B cell (primary cell): Measurements from ENCODE around the gene N4BP2. TPM values are rescaled to one million over a fixed set of nuclear protein-coding genes. Genes with fewer than 3 reads are reported as not detected.

ENCODE experiments used
- ATAC-seq: fragments of 200-7000 bp; cut with Tn5 transposase; one replicate; pipeline ENCODE4 v1.10.0; 2021; ENCODE audit warnings: low read depth, mild to moderate bottlenecking, moderate number of reproducible peaks, moderate library complexity
- CTCF ChIA-PET: fragments of 350-600 bp; sonication (Branson Sonifier 250); formaldehyde crosslinking; loops from one replicate; lab custom pipeline; 2021; ENCODE audit warnings: antibody characterized with exemption, inconsistent platforms; lab: Charles Lee
- POLR2A ChIA-PET: fragments of 350-600 bp; sonication (Branson Sonifier 250); formaldehyde crosslinking; loops from one replicate; lab custom pipeline; 2021; ENCODE audit warnings: antibody characterized with exemption; lab: Charles Lee
- DNase-seq: peaks from one replicate; pipeline ENCODE4 v3.0.0; 2013
- H2AFZ ChIP-seq: 2 replicates; pipeline ENCODE4 v1.6.1; 2012; ENCODE audit warnings: mild to moderate bottlenecking, low read depth, low read length; ENCODE audit not compliant: insufficient read depth, poor library complexity, severe bottlenecking
- H3K27ac ChIP-seq, 2 donors: 1 replicate in 1 of 2; 2 replicates in 1 of 2; pipeline ENCODE4 v1.5.1; 2012 to 2013; ENCODE audit warnings: low read length in 2 of 2, mild to moderate bottlenecking in 2 of 2, moderate library complexity in 1 of 2
- H3K27me3 ChIP-seq, 4 experiments: fragments of 200-600 bp in 1 of 4; sonication (generic) in 1 of 4; replicated peaks in 1 of 4; 1 replicate in 2 of 4; 2 replicates in 2 of 4; pipeline versions ENCODE4 v1.6.1 to v1.7.0; 2013 to 2016; ENCODE audit warnings: low read length in 3 of 4, mild to moderate bottlenecking in 2 of 4, mixed read lengths in 1 of 4, moderate library complexity in 1 of 4; ENCODE audit not compliant: insufficient read depth in 4 of 4, control insufficient read depth in 3 of 4; ENCODE audit errors: control extremely low read depth in 1 of 4
- H3K36me3 ChIP-seq, 2 experiments: replicated peaks in 1 of 2; 1 replicate in 1 of 2; 2 replicates in 1 of 2; pipeline versions ENCODE4 v1.6.1 to v1.7.1; 2013; ENCODE audit warnings: low read length in 1 of 2; ENCODE audit not compliant: insufficient read depth in 2 of 2, control insufficient read depth in 1 of 2; ENCODE audit errors: control extremely low read depth in 1 of 2, extremely low read depth in 1 of 2
- H3K4me1 ChIP-seq, 2 donors: fragments of 200-600 bp in 1 of 2; sonication (generic) in 1 of 2; 1 replicate in 1 of 2; 2 replicates in 1 of 2; pipeline versions ENCODE4 v1.5.1 to v1.6.1; 2013 to 2017; ENCODE audit warnings: low read length in 2 of 2; ENCODE audit not compliant: control insufficient read depth in 2 of 2, insufficient read depth in 2 of 2
- H3K4me2 ChIP-seq: replicated peaks from 2 replicates; pipeline ENCODE3; 2012; ENCODE audit warnings: mild to moderate bottlenecking, low read depth, low read length; ENCODE audit not compliant: poor library complexity, severe bottlenecking
- H3K4me3 ChIP-seq, 5 experiments: fragments of 200-600 bp in 1 of 5; sonication (generic) in 1 of 5; 1 replicate in 3 of 5; 2 replicates in 2 of 5; pipeline versions ENCODE4 v1.5.1 to v1.7.0; 2011 to 2016; ENCODE audit warnings: low read length in 4 of 5, mild to moderate bottlenecking in 4 of 5, low read depth in 2 of 5, control low read depth in 1 of 5, moderate library complexity in 1 of 5; ENCODE audit not compliant: insufficient read depth in 1 of 5; ENCODE audit errors: control extremely low read depth in 1 of 5, extremely low read depth in 1 of 5
- H3K79me2 ChIP-seq: fragments of 200-600 bp; sonication (generic); one replicate; pipeline ENCODE4 v1.6.0; 2016; ENCODE audit warnings: low read length; ENCODE audit not compliant: control insufficient read depth, insufficient read depth
- H3K9ac ChIP-seq: fragments of 200-600 bp; sonication (generic); 2 replicates; pipeline ENCODE4 v1.6.1; 2017; ENCODE audit warnings: mild to moderate bottlenecking, low read length, moderate library complexity
- H3K9me3 ChIP-seq, 3 donors: one replicate each; pipeline versions ENCODE4 v1.6.1 to v1.7.1; 2013; ENCODE audit warnings: low read length in 2 of 3; ENCODE audit not compliant: control insufficient read depth in 2 of 3, insufficient read depth in 1 of 3; ENCODE audit errors: control extremely low read depth in 1 of 3
- H4K20me1 ChIP-seq: 2 replicates; pipeline ENCODE4 v1.6.0; 2012; ENCODE audit warnings: mild to moderate bottlenecking, low read length; ENCODE audit not compliant: insufficient read depth, control insufficient read depth, poor library complexity, severe bottlenecking
- H3K27ac Mint-ChIP-seq: one replicate; pipeline ENCODE4 v1.8.0; 2021; ENCODE audit warnings: mixed read lengths
- H3K27me3 Mint-ChIP-seq: one replicate; pipeline ENCODE4 v1.8.0; 2021; ENCODE audit warnings: mixed read lengths
- H3K4me1 Mint-ChIP-seq: one replicate; pipeline ENCODE4 v1.8.0; 2021; ENCODE audit warnings: mixed read lengths
- H3K4me3 Mint-ChIP-seq: one replicate; pipeline ENCODE4 v1.8.0; 2021; ENCODE audit warnings: mixed read lengths
- H3K9me3 Mint-ChIP-seq: one replicate; pipeline ENCODE4 v1.8.0; 2022; ENCODE audit warnings: mixed read lengths; ENCODE audit not compliant: insufficient read depth
- EZH2 ChIP-seq: IDR thresholded peaks from 2 replicates; pipeline ENCODE4 v1.6.1; 2012; ENCODE audit warnings: borderline replicate concordance, low read depth, mild to moderate bottlenecking, moderate library complexity, low read length; ENCODE audit not compliant: insufficient read depth, poor library complexity, severe bottlenecking
- WGBS: methylation state at CpG from one replicate; pipeline ENCODE4 v1.1.5; 2013; ENCODE audit warnings: missing lambda C conversion rate; ENCODE audit not compliant: insufficient coverage; 5-methylcytosine and 5-hydroxymethylcytosine counted together
- intact Hi-C: fragments of 100-400 bp; cut with micrococcal nuclease; formaldehyde crosslinking; loops from one replicate; pipeline ENCODE4 v1.10.0; 2022
- polyA plus RNA-seq: library from polyadenylated mRNA; depleted of rRNA; stranded (reverse); fragments of >200 nt; gene quantifications from 2 replicates; pipeline ENCODE4 v1.2.3, GENCODE V29; 2012
- total RNA-seq, 2 donors: library from RNA; stranded (reverse); fragments of 120-200 nt in 1 of 2; gene quantifications; 1 replicate in 1 of 2; 2 replicates in 1 of 2; pipeline versions ENCODE4 v1.2.3 to v1.2.4, GENCODE V29; 2013 to 2022
- TF ChIP-seq, protein P1 (sequence below): fragments of 200-600 bp; IDR thresholded peaks from one replicate; pipeline ENCODE4 v1.8.0; 2022; ENCODE audit warnings: antibody characterized with exemption, mild to moderate bottlenecking

The N4BP2 gene
- total and polyA plus RNA-seq, 2 donors (not counting 1 experiment from before 2014, with no cell fraction given) = 2.4 to 12.8 TPM

DNA sequence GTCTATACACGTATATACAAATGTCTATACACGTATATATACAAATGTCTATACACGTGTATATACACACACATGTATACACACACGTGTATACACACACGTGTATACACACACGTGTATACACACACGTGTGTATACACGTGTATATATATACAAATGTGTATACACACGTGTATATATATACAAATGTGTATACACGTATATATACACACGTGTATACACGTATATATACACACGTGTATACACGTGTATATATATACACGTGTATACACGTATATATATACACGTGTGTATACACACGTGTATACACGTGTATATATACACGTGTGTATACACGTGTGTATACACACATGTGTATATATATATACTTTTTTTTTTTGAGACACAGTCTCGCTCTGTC lies 23.9 kb upstream of the N4BP2 start:
- intact Hi-C loops = no loop called here
- ChIA-PET POLR2A (no interaction called here), CTCF (no interaction called here)
- Mint-ChIP-seq H3K9me3 (no peaks in the 10 kb centered on the region), H3K27ac (no peak overlapping the region), H3K27me3 (no peaks in the 10 kb centered on the region), H3K4me3 (no peak overlapping the region), H3K4me1 (no peaks in the 10 kb centered on the region)
- Histone ChIP-seq H3K9me3 (no peaks in the 10 kb centered on the region), H3K79me2 (no peaks in the 10 kb centered on the region), H3K9ac (no peak overlapping the region), H3K27ac (no peak overlapping the region), H3K27me3 (no peaks in the 10 kb centered on the region), H3K4me3 (no peak overlapping the region), H3K36me3 (no peaks in the 10 kb centered on the region), H3K4me2 (no peak overlapping the region), H3K4me1 (no peaks in the 10 kb centered on the region), H2AFZ (no peak overlapping the region), H4K20me1 (no peaks in the 10 kb centered on the region)
- DNase-seq (no peak), ATAC-seq (no peak)
- TF ChIP-seq EZH2 = no peak
- TF ChIP-seq, protein P1, sequence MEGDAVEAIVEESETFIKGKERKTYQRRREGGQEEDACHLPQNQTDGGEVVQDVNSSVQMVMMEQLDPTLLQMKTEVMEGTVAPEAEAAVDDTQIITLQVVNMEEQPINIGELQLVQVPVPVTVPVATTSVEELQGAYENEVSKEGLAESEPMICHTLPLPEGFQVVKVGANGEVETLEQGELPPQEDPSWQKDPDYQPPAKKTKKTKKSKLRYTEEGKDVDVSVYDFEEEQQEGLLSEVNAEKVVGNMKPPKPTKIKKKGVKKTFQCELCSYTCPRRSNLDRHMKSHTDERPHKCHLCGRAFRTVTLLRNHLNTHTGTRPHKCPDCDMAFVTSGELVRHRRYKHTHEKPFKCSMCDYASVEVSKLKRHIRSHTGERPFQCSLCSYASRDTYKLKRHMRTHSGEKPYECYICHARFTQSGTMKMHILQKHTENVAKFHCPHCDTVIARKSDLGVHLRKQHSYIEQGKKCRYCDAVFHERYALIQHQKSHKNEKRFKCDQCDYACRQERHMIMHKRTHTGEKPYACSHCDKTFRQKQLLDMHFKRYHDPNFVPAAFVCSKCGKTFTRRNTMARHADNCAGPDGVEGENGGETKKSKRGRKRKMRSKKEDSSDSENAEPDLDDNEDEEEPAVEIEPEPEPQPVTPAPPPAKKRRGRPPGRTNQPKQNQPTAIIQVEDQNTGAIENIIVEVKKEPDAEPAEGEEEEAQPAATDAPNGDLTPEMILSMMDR = no peak
- no CpG with 5 or more reads among the region's 22 CpGs for WGBS

DNA sequence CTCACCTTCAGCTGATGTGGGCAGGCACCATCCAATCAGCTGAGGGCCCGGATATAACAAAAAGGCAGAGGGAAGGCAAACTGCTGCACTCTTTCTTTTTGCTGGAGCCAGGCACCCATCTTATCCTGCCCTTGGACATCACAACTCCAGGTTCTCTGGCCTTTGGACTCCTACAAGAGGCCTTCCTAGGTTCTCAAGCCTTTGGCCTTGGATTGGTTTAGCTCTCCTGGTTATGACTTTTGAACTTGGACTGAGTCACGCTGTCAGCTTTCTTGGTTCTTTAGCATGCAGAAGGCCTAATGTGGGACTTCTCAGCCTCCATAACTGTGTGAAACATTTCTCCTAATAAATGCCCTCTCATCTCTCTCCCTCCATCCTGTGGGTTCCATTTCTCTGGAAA lies 23.0 kb upstream of the N4BP2 start:
- no peak overlapping the region for H3K4me3 Mint-ChIP-seq
- H3K4me1 Mint-ChIP-seq = no peaks in the 10 kb centered on the region
- H4K20me1 ChIP-seq = no peaks in the 10 kb centered on the region
- H3K27me3 ChIP-seq = no peaks in the 10 kb centered on the region
- H3K27me3 Mint-ChIP-seq = no peaks in the 10 kb centered on the region
- H2AFZ ChIP-seq = no peak overlapping the region
- no peak overlapping the region for H3K4me2 ChIP-seq
- intact Hi-C loops = no loop called here
- H3K4me3 ChIP-seq = no peak overlapping the region
- no peaks in the 10 kb centered on the region for H3K9me3 Mint-ChIP-seq
- H3K9ac ChIP-seq = no peak overlapping the region
- no peaks in the 10 kb centered on the region for H3K79me2 ChIP-seq
- ATAC-seq (no peak), DNase-seq (no peak)
- H3K9me3 ChIP-seq = no peaks in the 10 kb centered on the region
- no peak overlapping the region for H3K27ac Mint-ChIP-seq
- WGBS = 100% methylated on average over 1 of the region's 2 CpGs
- TF ChIP-seq, protein P1 = no peak
- TF ChIP-seq EZH2 = no peak
- no peaks in the 10 kb centered on the region for H3K36me3 ChIP-seq
- no peak overlapping the region for H3K27ac ChIP-seq
- CTCF ChIA-PET = no interaction called here
- POLR2A ChIA-PET = no interaction called here
- no peaks in the 10 kb centered on the region for H3K4me1 ChIP-seq
